Measurements from ENCODE around the gene MAP7D2. TPM values are rescaled to one million over a fixed set of nuclear protein-coding genes. Genes with fewer than 3 reads are reported as not detected.

The MAP7D2 gene
- total and polyA plus RNA-seq, 9 donors = 0.12 to 1.7 (median 0.28) TPM

GRCh38 chrX:20149326-20149725 is 32.6 kb upstream of the MAP7D2 start:
- WGBS, 3 donors = 84 to 92% (median 90%) methylated on average over 2 of the region's 2 CpGs
- Histone ChIP-seq H3K27me3 (no peaks in the 10 kb centered on the region), H3K4me1 (ENCODE audit: insufficient read depth) (no peaks in the 10 kb centered on the region), H3K4me3 (no peak overlapping the region), H3K27ac (no peak overlapping the region), H3K36me3 (no peaks in the 10 kb centered on the region), H3K9me3 (no peaks in the 10 kb centered on the region)
- no peak for DNase-seq
- intact Hi-C loops (cut with DNase I) = no loop called here
- no peak for TF ChIP-seq POLR2A (IDR thresholded peaks at IDR 0.05)
- TF ChIP-seq EP300 (IDR thresholded peaks at IDR 0.05) = no peak
- no peak for TF ChIP-seq CTCF (IDR thresholded peaks at IDR 0.05)

GRCh38 chrX:20147561-20147960 is 30.9 kb upstream of the MAP7D2 start:
- 76 to 92% (median 90%) methylated on average over 1 of the region's 1 CpG for WGBS, 3 donors
- no peak for DNase-seq
- intact Hi-C loops (cut with DNase I) = no loop called here
- Histone ChIP-seq H3K9me3 (no peaks in the 10 kb centered on the region), H3K4me3 (no peak overlapping the region), H3K27ac (no peak overlapping the region), H3K27me3 (no peaks in the 10 kb centered on the region), H3K36me3 (no peaks in the 10 kb centered on the region), H3K4me1 (ENCODE audit: insufficient read depth) (no peaks in the 10 kb centered on the region)
- TF ChIP-seq POLR2A (IDR thresholded peaks at IDR 0.05) (no peak), EP300 (IDR thresholded peaks at IDR 0.05) (no peak), CTCF (IDR thresholded peaks at IDR 0.05) (no peak)

GRCh38 chrX:20144491-20144890 is 27.8 kb upstream of the MAP7D2 start:
- no peak for DNase-seq
- 77 to 90% (median 89%) methylated on average over 3 of the region's 3 CpGs for WGBS, 3 donors
- Histone ChIP-seq H3K9me3 (no peaks in the 10 kb centered on the region), H3K27ac (no peak overlapping the region), H3K4me3 (no peak overlapping the region), H3K36me3 (no peaks in the 10 kb centered on the region), H3K4me1 (ENCODE audit: insufficient read depth) (peaks cover 4% of the 10 kb centered on the region), H3K27me3 (no peaks in the 10 kb centered on the region)
- intact Hi-C loops (cut with DNase I) = loop anchor here in 1 of 4 donors (5.0 kb wide), 1 partner anchor 123 kb away; the partner anchor contains the start of gene RPS6KA3
- TF ChIP-seq POLR2A (IDR thresholded peaks at IDR 0.05) (no peak), CTCF (IDR thresholded peaks at IDR 0.05) (no peak), EP300 (IDR thresholded peaks at IDR 0.05) (no peak)

- no peak for TF ChIP-seq POLR2A (IDR thresholded peaks at IDR 0.05)
- TF ChIP-seq CTCF (IDR thresholded peaks at IDR 0.05) = no peak
- no peak for TF ChIP-seq EP300 (IDR thresholded peaks at IDR 0.05)
- no peaks in the 10 kb centered on the region for H3K9me3 ChIP-seq
- H3K4me3 ChIP-seq = no peak overlapping the region
- 46 to 57% (median 50%) methylated on average over 2 of the region's 2 CpGs for WGBS, 3 donors
- no peaks in the 10 kb centered on the region for H3K36me3 ChIP-seq
- intact Hi-C loops (cut with DNase I) = loop anchor here in 1 of 4 donors (5.0 kb wide), 1 partner anchor 124 kb away; the partner anchor contains the start of gene RPS6KA3
- no peak for DNase-seq
- H3K27ac ChIP-seq = no peak overlapping the region
- peaks cover 7% of the 10 kb centered on the region for H3K4me1 ChIP-seq (ENCODE audit: insufficient read depth)
- H3K27me3 ChIP-seq = no peaks in the 10 kb centered on the region
Measured at GRCh38 chrX:20143561-20143960, 26.9 kb upstream of the MAP7D2 start.

Data from ovary (tissue), 9 donors.